Keratinocyte (primary cell): ENCODE data around the gene SPRED2. TPM values are rescaled to one million over a fixed set of nuclear protein-coding genes. Genes with fewer than 3 reads are reported as not detected.

Source experiments
- DNase-seq: peaks from one replicate; pipeline ENCODE4 v3.0.0-alpha.2; 2011; ENCODE audit warnings: low read depth, missing footprints, low spot score
- FAIRE-seq: peaks from 2 replicates; lab custom pipeline; 2011; peaks lifted over from hg19 to GRCh38; lab: Jason Lieb, UNC
- H2AFZ ChIP-seq: 2 replicates; pipeline ENCODE4 v1.6.0; 2012; ENCODE audit warnings: low read length, control low read depth, inconsistent platforms; ENCODE audit not compliant: control insufficient read depth
- H3K27ac ChIP-seq: 2 replicates; pipeline ENCODE4 v1.5.1; 2011; ENCODE audit warnings: low read length; ENCODE audit not compliant: control insufficient read depth, insufficient read depth
- H3K27me3 ChIP-seq: 3 replicates; pipeline ENCODE4 v1.6.0; 2011; ENCODE audit warnings: low read length; ENCODE audit not compliant: control insufficient read depth, insufficient read depth; ENCODE audit errors: extremely low read depth
- H3K36me3 ChIP-seq, 2 experiments: 2 replicates in 1 of 2; 3 replicates in 1 of 2; pipeline ENCODE4 v1.5.1; 2011; ENCODE audit warnings: low read length in 2 of 2, mild to moderate bottlenecking in 1 of 2; ENCODE audit not compliant: control insufficient read depth in 2 of 2, insufficient read depth in 2 of 2; ENCODE audit errors: extremely low read depth in 1 of 2
- H3K4me1 ChIP-seq: 3 replicates; pipeline ENCODE4 v1.5.1; 2011; ENCODE audit warnings: low read length; ENCODE audit not compliant: control insufficient read depth, insufficient read depth; ENCODE audit errors: extremely low read depth
- H3K4me2 ChIP-seq: 3 replicates; pipeline ENCODE4 v1.6.0; 2011; ENCODE audit warnings: low read depth, low read length; ENCODE audit not compliant: control insufficient read depth, insufficient read depth; ENCODE audit errors: extremely low read depth
- H3K4me3 ChIP-seq, 3 experiments: fragments of 200-600 bp in 1 of 3; sonication (generic) in 1 of 3; 2 replicates in 2 of 3; 3 replicates in 1 of 3; pipeline ENCODE4 v1.5.1; 2011 to 2016; ENCODE audit warnings: low read length in 3 of 3, mild to moderate bottlenecking in 3 of 3, control low read depth in 2 of 3, inconsistent platforms in 1 of 3, low read depth in 1 of 3, mixed read lengths in 1 of 3, mixed run types in 1 of 3, moderate library complexity in 1 of 3; ENCODE audit not compliant: control insufficient read depth in 2 of 3, insufficient read depth in 2 of 3; ENCODE audit errors: extremely low read depth in 1 of 3
- H3K79me2 ChIP-seq: 2 replicates; pipeline ENCODE4 v1.6.0; 2012; ENCODE audit warnings: low read length; ENCODE audit not compliant: control insufficient read depth, insufficient read depth
- H3K9ac ChIP-seq: 3 replicates; pipeline ENCODE4 v1.6.0; 2011; ENCODE audit warnings: low read length; ENCODE audit not compliant: control insufficient read depth, insufficient read depth; ENCODE audit errors: extremely low read depth
- H3K9me1 ChIP-seq: 3 replicates; pipeline ENCODE4 v1.6.0; 2011; ENCODE audit warnings: low read length; ENCODE audit not compliant: control insufficient read depth, insufficient read depth; ENCODE audit errors: extremely low read depth
- H3K9me3 ChIP-seq: 2 replicates; pipeline ENCODE4 v1.5.1; 2012; ENCODE audit warnings: low read depth, low read length; ENCODE audit not compliant: control insufficient read depth
- H4K20me1 ChIP-seq: 3 replicates; pipeline ENCODE4 v1.6.0; 2011; ENCODE audit warnings: low read length; ENCODE audit not compliant: control insufficient read depth, insufficient read depth; ENCODE audit errors: extremely low read depth
- EZH2 ChIP-seq: IDR thresholded peaks from one replicate; pipeline ENCODE4 v1.6.1; 2012; ENCODE audit warnings: inconsistent platforms, mild to moderate bottlenecking, low read length, moderate library complexity
- dilution Hi-C: fragments of 300-500 bp; cut with MboI; formaldehyde crosslinking; loops from one replicate; pipeline ENCODE4 v1.7.0; 2020; ENCODE audit warnings: low sequenced_read_pairs; ENCODE audit not compliant: extremely low pct_ligation_motif_present
- polyA plus RNA-seq, 5 experiments: library from polyadenylated mRNA; depleted of rRNA in 3 of 5; stranded (reverse) in 3 of 5; stranded (forward) in 1 of 5; unstranded in 1 of 5; fragments of >200 nt; gene quantifications; 1 replicate in 1 of 5; 2 replicates in 3 of 5; 3 replicates in 1 of 5; pipeline versions ENCODE4 v1.2.1 to v1.2.3, GENCODE V29; 2011 to 2012; ENCODE audit warnings: missing spikeins in 2 of 5, low read depth in 1 of 5, low replicate concordance in 1 of 5
- TF ChIP-seq, protein P1 (sequence below), 3 experiments: IDR thresholded peaks in 1 of 3; conservative IDR thresholded peaks in 1 of 3; optimal IDR thresholded peaks in 1 of 3; 2 replicates in 2 of 3; 3 replicates in 1 of 3; pipeline versions ENCODE3 to v1.5.1; 2011; ENCODE audit warnings: low read length in 3 of 3, mild to moderate bottlenecking in 3 of 3, moderate library complexity in 2 of 3, control low read depth in 1 of 3, inconsistent platforms in 1 of 3; ENCODE audit not compliant: insufficient read depth in 2 of 3; ENCODE audit errors: extremely low read depth in 1 of 3

Gene SPRED2
- polyA plus RNA-seq, 1 donor (not counting 4 experiments of a cell fraction or from before 2014, with no cell fraction given) = 26.8 TPM

DNA sequence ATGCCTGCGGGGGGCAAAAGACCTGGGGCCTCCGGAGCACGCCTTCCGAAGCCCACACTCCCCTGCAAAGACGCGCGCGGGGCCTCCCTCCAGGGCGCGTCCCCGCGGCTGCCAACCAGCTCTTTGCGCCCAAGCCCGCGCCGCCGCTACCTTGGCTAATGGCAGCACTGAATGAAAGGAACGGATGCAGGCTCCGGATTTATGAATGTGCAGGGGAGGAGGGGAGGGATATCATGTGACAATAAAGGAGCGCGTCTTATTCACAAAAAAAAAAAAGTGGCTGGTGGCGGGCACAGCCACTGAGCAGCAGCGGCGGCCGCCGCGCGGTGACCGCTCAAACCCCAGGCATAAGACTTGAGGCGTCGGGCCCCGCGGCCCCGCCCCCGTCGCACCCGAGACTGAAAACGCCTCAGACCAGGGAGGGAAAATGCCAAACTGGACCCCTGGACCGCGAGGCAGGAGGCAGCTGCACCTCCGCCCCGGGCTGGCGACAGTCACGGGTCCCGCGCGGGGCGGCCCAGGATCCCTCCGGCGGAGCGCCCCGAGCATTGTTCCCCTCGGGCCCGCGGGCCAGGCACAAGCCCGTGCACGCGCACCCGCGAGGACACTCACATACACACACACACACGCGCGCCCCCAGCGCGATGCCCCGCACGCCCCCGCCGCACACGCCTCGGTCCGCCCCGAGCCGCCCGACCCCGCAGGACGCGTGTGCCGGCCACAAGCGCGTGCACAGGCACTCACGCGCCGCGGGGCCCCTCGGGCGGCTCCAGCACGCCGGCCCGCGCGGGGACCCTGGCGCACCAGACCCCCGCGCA lies 1.6 kb downstream of the SPRED2 start:
- H3K36me3 ChIP-seq = peaks cover 0 to 10% of the 10 kb centered on the region in 2 experiments
- H3K4me3 ChIP-seq = peak overlapping the region; percentile 80 to 97 (median 89)
- H3K4me1 ChIP-seq = peaks cover 14% of the 10 kb centered on the region
- DNase-seq = no peak
- no peaks in the 10 kb centered on the region for H3K27me3 ChIP-seq
- no peaks in the 10 kb centered on the region for H3K9me3 ChIP-seq
- H2AFZ ChIP-seq = no peak overlapping the region
- peaks cover 15% of the 10 kb centered on the region for H4K20me1 ChIP-seq
- dilution Hi-C loops = no loop called here
- FAIRE-seq = no peak
- peak overlapping the region; percentile 78 for H3K27ac ChIP-seq
- peak overlapping the region; percentile 89 for H3K9ac ChIP-seq
- H3K4me2 ChIP-seq = peak overlapping the region; percentile 98
- peaks cover 73% of the 10 kb centered on the region for H3K79me2 ChIP-seq
- peaks cover 3% of the 10 kb centered on the region for H3K9me1 ChIP-seq
- TF ChIP-seq, protein P1, sequence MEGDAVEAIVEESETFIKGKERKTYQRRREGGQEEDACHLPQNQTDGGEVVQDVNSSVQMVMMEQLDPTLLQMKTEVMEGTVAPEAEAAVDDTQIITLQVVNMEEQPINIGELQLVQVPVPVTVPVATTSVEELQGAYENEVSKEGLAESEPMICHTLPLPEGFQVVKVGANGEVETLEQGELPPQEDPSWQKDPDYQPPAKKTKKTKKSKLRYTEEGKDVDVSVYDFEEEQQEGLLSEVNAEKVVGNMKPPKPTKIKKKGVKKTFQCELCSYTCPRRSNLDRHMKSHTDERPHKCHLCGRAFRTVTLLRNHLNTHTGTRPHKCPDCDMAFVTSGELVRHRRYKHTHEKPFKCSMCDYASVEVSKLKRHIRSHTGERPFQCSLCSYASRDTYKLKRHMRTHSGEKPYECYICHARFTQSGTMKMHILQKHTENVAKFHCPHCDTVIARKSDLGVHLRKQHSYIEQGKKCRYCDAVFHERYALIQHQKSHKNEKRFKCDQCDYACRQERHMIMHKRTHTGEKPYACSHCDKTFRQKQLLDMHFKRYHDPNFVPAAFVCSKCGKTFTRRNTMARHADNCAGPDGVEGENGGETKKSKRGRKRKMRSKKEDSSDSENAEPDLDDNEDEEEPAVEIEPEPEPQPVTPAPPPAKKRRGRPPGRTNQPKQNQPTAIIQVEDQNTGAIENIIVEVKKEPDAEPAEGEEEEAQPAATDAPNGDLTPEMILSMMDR (optimal IDR thresholded peaks at IDR 0.05 in 1 of 3, IDR thresholded peaks at IDR 0.05 in 1 of 3, conservative IDR thresholded peaks at IDR 0.05 in 1 of 3; ENCODE audit: extremely low read depth in 1 of 3, insufficient read depth in 2 of 3, low read length in 3 of 3) = no peak
- no peak for TF ChIP-seq EZH2

DNA sequence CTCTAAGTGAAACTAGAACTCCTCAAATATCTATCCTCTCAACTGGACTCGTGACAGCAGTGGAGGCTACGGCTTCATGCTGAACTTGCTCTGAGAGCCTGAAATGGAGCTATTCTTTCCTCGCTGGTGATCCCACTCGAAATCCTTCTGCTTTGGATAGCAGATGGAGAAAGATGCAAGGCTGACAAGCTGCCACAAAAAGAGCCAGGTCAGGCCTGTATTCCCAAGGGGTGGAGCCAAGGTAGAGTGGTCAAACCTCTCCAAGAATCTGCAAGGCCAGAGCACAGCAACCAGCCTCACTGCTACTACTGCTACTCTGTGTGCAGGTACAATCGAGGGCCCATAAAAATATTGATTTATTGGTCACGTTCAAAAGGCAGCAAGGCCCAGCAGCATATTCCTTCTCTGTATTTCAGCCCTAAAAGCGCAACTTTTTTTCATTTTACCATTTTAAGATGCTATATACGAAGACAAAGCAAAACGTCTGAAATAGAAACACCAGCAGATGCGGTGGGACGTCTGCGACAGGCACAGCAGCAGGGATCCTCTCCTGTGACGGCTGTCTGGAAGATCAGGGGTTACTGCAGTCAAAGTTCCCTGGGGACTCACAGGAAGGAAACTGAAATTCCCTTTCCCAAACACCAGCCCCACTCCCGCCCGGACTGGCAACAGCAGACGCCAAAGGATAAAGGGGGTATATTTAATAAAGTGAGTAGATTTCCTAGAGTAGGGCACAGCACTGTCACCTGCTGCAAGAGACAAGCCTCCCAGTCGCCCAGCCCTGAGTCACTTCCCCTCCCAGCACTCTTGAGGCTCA lies 2.4 kb downstream of the SPRED2 start:
- Histone ChIP-seq H3K9ac (peak overlapping the region; percentile 89), H4K20me1 (peaks cover 15% of the 10 kb centered on the region), H3K36me3 (peaks cover 0 to 10% of the 10 kb centered on the region in 2 experiments), H3K79me2 (peaks cover 81% of the 10 kb centered on the region), H3K4me3 (peak overlapping the region; percentile 80 to 97 (median 89)), H2AFZ (no peak overlapping the region), H3K9me1 (peaks cover 3% of the 10 kb centered on the region), H3K27me3 (no peaks in the 10 kb centered on the region), H3K27ac (peak overlapping the region; percentile 78), H3K4me2 (peak overlapping the region; percentile 98), H3K9me3 (no peaks in the 10 kb centered on the region), H3K4me1 (peaks cover 14% of the 10 kb centered on the region)
- no peak for TF ChIP-seq EZH2
- TF ChIP-seq, protein P1 (optimal IDR thresholded peaks at IDR 0.05 in 1 of 3, IDR thresholded peaks at IDR 0.05 in 1 of 3, conservative IDR thresholded peaks at IDR 0.05 in 1 of 3; ENCODE audit: extremely low read depth in 1 of 3, insufficient read depth in 2 of 3, low read length in 3 of 3) = no peak
- FAIRE-seq = no peak
- dilution Hi-C loops = no loop called here
- DNase-seq = no peak
